Stimulated activated CD4-positive, alpha-beta T cell treated with anti-CD3 and anti-CD28 coated beads, TNF-alpha, amount 100 ng/mL, for 24 hours (primary cell): Measurements from ENCODE around the gene DCXR.
A peak's percentile ranks its signal among the peaks of the same experiment; 100 is the strongest.

ENCODE experiments used
- DNase-seq, 3 experiments: peaks; one replicate each; pipeline ENCODE4 v3.0.0-alpha.2; 2020; ENCODE audit warnings: low read depth in 3 of 3

The DCXR gene

DNA sequence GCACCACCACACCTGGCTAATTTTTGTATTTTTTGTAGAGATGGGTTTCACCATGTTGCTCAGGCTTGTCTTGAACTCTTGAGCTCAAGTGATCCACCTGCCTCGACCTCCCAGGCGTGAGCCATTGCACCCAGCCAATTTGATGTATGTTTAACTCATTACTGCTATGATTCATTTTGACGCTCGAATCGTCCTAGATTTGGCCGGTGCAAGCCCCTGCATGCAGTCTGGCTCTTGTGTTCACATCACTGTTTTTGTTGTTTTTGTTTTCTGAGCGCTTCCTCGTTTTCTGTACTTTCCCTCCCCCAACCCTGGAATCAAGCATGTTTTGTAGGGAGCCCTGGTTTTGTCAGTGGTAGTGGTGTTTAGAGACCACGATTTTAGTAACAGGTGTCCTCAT lies 35.9 kb upstream of the DCXR start:
- no peak for DNase-seq

DNA sequence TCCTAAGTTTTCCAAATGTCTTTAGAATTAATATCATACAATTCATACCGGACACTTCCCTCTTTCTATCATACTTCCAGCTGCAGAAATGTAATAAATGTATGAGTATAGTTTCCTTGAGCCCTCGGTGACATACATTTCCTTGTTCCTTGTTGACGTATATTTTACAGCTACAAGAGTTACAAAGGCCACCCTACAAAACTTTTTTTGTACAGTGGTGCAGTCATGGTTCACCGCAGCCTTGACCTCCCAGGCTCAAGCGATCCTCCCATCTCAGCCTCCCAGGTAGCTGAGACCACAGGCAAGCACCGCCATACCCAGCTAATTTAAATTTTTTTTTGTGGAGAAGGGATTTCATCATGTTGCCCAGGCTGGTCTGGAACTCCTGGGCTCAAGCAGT lies 35.3 kb upstream of the DCXR start:
- DNase-seq = no peak

DNA sequence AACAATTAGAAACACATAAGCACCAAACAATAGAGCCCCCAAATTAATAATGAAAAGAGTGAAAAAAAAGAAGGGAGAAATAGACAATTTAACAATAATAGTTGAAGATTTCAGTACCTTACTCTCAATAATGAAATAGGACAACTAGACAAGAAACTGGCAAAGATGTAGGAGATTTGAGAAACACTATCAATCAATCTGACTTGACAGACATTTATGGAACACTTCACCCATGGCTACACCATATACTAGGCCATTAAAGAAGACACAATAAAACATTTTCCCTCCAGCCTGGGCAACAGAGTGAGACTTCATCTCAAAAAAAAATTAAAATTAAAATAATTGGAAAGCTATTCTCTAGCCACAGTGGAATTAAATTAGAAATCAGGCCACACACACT lies 33.1 kb upstream of the DCXR start:
- DNase-seq = no peak

DNA sequence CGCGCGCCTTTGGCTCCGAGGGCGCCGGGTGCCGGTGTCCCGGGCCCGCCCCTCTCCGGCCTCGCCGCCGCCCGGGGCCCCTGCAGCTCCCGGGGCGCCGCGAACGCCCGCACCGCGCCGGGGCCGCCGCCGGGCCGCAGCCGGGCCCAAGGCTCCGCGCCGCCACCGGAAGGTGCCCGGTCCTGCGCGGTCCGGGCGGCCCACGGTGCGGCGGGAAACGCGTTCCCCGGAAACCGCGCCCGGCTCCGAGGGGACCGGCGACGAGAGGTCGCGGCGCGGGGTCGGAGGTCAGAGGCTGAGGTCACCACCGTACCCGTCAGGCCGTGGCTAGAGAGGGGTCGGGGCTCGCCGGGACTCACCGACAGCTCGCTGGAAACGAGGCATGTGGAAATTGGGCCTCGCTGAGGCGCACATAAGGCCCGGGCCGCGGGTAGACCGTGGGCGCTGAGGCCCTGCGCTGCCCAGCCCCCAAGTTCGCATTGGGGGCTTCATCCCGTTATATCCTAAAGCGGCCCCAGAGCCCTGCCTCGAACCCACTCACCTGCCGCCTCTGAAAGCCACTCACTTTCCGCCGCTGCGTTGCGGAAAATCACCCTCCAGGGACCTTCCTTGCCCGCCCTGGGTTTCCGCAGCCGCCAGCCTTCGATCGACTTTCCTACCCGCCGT lies 28.3 kb upstream of the DCXR start, which contains the start of gene DUS1L:
TSS of gene DUS1L (minus strand) at position 167 of the 666 bp plus-strand sequence. CDS start 745 bp downstream, outside the sequence.
- peak; percentile 51 to 60 (median 53) for DNase-seq

DNA sequence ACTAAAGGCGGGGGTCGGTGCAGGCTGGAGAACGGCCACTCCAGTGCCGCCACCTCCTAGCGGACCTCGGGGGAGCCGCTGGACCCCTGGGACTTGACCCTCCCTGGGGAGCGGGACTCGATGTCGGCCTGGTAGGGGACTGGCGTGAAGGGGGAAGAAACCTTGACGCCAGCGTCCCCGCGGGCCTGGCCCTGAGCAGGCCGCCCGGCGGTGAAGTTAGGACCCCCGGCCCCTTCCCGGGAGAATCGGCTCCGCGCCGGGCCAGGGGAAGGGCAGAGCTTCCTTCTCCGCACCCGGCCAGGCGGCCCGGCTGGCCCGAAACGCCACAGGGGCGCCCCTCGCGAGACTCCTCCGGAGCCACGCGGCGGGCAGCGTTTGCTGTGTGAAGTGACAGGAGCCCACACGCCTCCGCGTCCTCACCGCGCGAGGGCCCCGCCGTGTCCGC lies 27.7 kb upstream of the DCXR start:
- no peak for DNase-seq

DNA sequence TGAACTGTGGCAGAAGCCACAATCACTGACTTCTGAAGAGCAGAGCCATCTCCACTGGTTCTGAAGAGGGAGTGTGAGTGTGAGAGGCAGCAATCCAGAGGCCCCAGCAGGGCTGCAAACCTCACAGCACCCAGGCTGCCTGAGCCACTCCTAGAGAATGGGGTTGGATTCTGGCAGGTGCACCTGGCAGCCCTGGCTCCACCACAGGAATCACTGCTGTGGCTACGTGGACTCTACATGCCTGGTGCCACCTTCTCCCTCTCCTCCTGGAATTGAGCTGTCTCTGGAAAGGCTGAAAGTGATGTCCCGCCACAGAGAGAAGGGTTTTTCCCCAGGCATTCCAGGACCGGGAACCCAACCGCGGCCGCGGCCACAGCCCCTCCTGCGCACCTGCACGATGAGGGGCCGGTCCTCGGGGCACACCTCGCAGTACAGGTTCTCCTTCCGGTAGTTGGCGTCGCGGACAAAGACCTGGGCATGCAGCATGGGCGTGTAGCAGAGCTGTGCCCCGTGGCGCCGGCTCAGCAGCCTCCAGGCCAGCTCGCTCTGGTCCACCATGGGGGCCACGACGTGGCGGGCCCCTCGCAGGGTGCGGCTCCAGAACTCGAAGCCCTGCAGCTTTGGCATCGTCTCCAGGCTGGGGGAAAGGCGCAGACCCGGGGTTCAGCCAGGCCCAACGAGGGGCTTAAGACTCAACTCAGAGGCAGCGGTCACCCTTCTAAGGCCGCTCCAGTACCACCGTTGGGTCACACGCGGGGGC lies 27.1 kb upstream of the DCXR start:
- DNase-seq = no peak

DNA sequence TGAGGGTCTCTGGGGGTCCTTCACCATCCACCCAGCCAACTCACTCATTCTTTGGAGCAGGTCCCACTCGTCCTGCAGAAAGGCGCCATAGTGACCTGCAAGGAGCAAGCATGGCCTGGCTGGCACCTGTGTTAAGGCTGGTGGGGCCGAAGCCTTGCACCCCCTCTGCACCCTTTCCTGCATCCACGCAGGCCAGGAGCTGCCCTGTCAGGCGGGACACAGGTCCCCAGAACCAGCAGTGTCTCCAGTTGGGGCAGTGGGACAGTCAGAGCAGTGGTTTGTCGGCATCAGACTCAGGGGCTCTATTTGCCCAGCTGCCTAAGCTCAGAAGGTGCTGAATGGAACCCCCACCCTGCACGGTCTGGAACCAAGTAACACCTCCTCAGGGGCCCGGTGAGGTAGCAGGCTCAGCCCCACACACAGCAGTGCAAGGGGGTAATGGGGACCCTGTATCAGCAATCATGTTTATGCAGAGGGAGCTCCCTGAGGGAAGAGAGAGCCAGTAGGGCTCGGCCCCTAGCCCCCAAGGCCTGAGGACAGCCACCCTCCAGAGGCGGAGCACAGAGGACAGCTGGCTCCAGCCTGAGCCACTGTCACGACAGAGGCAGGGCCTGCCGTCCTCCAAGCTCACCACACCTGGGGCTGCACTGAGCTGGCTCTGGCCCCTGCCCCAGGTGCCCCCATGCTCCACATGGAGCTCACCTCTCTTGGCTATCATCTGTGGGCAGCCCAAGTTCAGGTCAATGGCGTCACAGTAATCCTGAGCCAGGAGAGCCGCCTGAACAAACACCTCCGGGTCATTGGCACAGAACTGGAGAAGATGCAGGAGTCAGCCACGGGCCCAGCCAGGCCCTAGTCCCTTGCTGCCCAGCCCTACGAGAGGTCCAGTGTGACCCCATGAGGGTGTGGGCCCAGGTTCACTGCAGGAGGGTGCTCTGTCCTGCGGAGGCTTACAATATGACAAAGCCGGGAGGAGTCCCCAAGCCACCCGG lies 26.2 kb upstream of the DCXR start:
- DNase-seq = no peak

DNA sequence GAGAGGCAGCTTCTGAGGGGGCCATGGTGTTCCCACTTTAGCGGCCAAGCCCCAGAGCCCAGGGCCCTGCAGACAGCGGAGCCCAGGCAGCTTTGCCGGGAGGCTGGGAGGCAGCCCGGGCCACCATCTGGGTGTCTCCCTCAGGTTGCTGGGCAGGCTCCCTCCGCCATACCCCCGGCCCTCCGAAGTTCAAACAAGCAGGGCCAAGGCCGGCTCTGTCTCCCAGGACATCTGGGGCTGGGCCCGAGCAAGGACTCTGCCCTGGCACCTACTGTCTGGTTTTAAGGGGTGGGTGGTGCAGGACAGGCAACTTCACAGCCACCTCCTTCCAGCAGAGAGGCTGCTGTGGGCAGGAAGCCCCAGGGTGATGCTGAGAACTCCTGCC lies 25.5 kb upstream of the DCXR start:
- no peak for DNase-seq

DNA sequence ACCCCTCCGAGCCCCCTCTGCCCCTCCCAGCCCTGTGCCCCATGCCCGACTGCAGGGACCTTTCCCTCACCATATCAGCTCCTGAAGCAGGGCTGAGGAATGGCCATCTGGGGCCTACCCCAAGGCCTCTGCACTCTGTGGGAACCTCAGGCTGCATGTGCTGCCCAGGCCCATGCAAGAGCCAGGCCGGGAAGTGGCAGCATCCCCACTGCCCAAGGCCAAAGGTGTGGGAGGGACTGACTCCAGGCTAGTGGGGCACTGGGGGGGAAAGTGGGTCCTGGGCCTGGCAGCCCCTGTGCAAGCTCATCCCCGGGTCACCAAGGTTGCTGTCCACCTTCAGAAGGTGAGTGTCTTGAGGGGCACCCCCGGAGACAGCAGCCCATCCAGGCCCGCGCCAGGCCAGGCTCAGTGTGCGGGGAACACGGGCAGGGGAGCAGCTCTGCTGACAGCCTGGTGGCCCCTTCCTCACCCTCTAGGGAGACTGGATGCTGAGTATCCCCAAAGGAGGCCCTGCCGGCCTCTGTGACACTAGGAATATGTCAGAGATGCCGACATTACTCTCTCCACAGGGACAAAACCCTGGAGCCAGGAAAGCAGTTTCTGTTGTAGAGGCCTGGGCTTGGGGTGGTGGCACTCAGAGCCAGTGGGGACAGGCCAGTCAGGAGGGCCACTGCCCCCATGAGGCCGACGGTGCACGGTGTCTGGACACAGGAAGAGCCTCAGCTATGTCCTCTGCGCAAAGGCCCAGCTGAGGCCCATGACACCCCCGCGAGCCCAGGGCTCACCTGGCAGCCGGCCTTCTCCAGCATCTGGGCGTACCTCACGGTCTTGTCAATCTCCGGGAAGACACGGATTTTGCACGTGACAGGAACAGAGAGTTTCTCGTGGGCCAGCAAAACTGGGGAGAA lies 24.8 kb upstream of the DCXR start:
- DNase-seq = no peak

DNA sequence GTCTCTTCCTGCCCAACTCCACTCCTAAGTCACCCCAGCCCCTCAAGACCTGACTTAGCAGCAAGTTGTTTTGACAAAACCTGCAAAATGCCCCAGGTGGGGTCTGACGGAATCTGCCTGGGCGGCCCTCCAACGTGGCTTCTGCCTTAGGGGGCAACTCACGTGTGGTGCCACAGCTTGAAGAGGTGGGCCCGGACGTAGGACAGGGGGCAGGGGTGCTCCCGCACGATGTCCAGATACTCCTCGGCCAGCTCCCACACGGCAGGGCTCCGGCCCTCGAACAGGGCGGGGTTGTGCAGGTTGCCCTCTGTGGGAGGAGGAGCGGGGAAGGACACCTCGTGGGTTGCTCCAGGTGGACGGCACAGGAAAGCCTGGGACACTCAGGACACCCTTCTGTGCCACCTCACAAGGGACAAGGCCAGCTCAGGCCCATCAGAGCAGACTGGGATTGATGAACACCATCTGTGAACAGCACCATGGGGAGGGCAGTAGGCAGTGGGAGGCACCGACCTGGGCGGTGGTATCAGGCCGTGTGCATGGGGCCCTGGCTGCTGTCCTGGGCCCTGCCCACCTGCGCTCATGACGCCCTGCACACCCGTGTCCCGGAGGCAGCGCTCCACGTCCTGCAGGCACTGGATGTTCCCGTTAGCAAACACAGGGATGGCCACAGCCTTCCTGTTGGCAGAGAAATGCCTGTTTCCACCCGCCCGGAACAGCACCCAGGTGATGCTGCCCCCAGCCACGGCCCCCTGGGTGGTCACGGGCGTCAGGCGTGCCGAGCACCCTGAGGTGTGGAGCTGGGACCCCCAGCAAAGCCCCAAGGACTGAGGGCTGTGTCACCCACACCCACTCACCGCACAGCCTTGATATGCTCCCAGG lies 23.8 kb upstream of the DCXR start:
- no peak for DNase-seq

DNA sequence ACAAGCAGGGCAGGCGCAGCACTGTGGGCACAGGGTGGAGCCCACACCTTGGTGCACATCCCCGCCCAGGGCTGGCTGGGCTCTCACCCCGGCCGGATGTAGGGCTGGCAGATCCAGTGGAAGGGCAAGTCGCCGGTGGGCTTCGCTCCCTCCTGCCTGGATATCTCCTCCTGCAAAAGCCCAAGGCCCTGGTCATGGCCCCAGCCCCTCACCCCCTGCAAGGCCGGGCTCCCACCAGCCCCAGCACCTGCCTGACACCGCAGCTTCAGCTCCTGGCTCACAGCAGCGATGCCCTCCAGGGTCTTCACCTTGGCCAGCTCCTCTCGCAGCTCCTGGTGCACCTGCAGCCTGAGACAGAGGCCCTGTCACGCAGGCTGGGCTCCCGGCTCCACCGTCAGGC lies 23.1 kb upstream of the DCXR start:
- DNase-seq = no peak

DNA sequence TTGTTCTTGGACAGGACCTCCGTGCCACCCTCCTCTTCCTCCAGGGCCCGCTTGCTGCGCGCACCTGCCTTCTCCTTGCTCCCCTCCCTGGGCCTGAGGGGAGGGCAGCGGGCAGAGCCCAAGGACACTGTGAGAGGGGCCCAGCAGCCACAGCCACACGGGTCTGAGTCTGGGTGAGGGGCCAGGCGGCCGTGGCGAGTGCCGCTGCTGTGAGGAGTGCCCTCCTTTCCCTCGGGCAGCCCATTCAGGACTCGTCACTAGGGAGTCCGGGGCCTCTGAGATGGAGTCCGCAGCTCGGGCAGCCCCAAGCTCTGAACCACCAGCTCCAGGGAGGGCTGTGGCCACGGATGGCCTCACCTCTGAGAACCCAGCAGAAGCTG lies 22.5 kb upstream of the DCXR start:
- no peak for DNase-seq

DNA sequence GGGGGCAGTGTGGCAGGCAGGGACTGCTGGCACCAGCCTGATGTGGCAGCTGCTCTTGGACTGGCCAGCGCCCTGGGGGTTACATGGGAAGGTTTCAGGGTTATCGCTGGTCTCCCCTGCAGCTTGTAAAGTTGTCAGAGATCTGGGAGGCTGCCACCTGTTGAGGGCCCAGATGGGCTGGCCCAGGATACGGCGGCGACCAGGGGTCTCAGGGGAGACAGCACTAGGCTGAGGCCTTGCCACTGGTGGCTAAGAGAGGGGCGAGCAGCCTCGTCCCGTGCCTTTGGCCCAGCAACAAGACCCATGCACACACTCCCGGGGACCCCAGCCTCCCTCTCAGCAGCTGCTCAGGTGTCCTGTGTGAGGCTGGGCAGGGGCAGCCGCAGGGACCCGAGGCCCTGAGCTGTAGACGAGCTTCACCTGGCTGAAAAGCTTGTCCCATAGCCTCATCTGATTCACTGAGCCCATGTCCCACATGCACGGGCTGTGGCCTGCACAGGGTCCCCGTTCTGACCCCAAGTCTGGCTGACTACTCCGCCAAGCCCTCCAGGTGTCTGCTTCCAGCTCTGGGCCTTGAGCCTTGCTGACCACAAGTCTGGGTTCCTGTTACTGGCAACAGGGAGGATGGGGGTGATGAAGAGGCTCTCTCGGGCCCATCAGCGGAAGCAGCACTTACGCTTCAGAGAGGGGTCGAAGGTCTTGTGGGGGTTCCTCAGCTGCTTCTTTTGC lies 21.9 kb upstream of the DCXR start:
- DNase-seq = no peak

DNA sequence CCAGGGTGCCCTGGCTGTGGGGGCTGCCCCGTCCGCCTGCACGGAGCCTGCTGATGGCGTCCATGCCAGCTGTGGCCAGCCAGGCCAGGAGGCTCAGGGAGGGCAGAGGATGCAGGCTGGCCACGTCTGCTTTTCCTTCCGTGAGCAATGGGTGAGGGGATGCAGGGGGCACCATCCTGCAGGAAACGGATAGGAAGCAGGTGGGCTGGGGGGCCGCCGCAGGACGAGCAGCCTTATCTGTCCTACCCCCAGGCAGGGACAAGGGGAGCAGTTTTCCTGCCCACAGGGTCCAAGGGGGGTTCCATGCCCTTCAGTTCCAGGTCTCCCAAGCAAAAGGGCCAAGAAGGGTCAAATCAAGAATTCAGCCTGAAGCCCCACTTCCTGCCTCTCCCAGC lies 21.4 kb upstream of the DCXR start:
- no peak for DNase-seq

DNA sequence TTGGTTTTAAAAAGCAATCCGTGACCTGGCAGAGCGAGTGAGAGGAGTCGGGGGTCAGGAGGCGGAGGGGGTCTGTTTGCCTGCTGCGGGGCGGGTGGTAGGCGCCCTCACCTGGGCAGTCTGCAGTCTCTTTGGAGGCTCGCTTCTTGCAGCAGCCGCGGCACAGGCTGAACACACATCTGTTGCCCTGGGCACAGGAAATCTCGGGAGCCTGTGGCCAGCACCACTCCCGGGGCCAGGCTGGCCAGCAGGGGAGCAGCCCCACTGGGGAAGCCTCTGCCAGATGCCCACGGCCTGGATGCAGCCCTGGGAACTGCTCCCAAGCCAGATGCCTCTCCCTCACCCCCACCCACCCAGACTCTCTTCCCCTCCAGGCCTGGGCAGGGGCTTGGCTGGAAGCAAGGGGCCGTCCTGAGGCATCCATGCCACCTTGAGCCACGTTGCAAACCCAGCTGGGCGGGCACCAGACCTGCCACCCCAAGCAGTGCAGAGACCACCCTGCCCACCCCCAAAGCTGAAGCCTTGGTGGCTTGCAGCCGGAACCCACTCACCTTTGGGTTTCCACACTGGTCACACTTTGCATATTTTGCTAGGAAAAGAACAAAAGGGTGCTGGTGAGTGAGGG lies 20.8 kb upstream of the DCXR start:
- no peak for DNase-seq

DNA sequence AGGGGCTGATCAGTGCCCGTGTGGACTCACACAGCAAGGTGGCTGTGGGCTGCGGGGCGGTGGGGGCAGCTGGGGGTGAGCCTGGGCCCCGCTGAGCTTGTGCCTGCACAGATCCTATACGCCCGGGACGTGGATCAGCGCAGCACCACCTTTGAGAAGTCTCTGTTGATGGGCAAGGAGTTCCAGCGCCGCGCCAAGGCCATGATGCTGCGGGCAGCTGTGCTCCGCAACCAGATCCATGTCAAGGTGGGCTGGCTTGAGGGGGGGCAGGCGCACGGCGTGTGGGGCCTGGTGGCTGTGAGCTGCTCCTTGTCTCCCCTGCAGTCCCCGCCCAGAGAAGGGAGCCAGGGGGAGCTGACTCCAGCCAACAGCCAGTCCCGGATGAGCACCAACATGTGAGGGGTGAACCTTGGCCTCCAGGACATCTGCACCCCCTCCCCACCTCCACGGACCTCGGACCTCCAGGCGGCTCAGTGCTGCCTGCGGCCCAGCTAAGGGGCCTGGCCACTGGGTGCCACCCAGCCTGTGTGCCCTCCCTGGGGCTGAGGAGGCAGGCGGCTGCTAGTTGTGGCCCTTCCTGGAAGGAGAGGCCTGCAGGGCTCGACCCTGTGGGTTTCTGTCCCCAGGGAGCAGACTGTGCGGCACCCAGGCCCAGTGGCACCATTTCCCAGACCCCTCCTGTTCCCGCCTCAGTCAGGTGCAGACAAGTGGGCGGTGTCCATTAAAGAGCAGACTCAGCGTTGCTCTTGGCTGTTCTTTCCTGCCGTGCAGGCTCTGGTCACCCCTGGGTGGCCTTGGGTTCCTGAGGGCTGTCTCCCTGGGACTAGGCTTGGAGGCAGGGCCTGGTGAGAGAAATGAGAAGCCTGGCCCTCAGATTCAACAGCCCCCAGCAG lies 19.5 kb upstream of the DCXR start:
- DNase-seq = no peak

DNA sequence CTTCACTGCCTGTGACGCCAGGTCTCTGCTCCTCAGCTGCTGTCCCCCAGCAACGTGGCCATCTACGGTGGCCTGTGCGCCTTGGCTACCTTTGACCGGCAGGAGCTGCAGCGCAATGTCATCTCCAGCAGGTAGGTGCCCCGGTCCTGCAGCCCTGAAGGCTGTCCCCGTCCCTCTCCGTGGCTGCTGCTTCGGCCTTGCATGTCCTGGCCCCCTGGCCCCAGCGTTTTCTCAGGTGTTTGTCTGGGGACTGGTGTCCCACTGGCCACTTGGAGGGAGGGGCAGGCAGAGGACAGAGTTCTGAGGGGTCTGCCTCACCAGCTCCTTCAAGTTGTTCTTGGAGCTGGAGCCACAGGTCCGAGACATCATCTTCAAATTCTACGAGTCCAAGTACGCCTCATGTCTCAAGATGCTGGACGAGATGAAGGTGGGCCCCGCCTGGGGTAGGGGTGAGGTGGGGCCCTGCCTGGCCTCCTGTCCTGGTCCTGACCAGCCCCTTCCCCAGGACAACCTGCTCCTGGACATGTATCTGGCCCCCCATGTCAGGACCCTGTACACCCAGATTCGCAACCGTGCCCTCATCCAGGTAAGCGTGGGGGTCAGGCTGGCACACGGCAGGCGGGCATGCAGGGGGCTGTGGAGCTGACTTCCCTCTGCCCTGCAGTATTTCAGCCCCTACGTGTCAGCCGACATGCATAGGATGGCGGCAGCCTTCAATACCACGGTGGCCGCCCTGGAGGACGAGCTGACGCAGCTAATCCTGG lies 18.6 kb upstream of the DCXR start:
- DNase-seq = no peak
